Hippocampal formation (tissue), 2 donors: ENCODE results near the gene METTL5.
"Not testable (repeated sequence)": the region's sequence is repeated elsewhere in the genome, so short reads cannot be mapped to it uniquely, and the experiment has no call there.

ENCODE experiments used
- DNase-seq, 2 donors: peaks; one replicate each; lab custom pipeline; 2025; lab: John Stamatoyannopoulos, UW

Gene METTL5

DNA sequence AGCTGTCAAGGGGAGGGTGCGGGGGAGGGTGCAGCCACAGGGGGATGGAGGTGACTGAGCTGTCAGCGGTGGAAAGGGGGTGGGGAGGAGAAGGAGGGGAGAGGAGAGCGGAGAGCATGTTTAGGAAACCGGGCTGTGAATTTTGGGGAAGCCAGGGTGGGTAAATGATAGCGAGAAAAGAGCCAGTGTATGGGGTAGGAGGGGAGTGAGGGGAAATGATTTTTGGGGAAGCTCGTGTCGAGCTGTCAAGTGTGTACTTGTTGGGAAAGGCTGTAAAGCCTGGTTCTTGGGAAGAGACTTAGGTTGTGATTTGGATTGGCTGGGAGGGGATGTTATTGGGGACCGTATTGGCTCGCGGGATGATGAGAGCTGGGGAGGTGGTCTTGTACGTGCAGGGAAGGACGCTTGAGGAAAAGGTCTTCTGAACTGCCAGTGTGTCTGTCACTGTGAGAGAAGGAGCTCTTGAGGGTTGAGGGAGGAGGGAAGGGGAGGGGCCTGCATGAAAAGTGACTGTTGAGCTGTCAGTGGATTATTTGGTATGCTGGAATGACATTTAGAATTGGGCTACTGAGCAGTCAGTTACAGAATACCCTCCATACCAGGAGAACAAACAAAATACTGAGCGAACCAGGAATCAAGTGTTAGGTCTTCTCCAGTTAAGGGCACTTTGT lies 3.6 kb upstream of the METTL5 start:
- DNase-seq, result peak; percentile 45 to 73

DNA sequence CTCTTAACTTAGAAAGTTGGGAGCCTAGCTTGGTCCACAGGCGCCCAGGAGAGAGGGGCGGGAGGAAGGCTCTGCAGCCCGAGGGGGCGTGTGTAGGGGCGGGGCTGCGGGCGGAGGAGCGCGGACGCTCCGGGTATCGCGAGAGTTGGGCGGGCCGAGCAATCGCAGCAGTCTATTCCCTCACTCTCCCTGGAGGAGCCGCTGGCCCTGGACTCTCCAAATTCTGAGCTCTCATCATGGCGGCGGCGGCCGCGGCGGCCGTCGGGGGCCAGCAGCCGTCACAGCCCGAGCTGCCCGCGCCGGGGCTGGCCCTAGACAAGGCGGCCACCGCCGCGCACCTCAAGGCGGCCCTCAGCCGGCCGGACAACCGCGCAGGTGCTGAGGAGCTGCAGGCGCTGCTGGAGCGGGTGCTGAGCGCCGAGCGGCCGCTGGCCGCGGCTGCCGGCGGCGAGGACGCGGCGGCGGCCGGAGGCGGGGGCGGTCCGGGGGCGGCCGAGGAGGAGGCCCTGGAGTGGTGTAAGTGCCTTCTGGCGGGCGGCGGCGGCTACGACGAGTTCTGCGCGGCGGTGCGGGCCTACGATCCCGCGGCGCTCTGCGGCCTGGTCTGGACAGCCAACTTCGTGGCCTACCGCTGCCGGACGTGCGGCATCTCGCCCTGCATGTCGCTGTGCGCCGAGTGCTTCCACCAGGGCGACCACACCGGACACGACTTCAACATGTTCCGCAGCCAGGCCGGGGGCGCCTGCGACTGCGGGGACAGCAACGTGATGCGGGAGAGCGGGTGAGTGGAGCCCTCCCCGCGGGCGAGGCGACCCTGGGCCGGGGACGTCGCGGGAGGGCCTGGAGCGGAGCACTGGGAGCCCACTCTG lies 2.8 kb upstream of the METTL5 start, which contains the start of gene UBR3:
UBR3 (plus strand) TSS at position 183 of the 869 bp plus-strand sequence; CDS start at position 237, 54 bp downstream.
- DNase-seq, result peak; percentile 85 to 95

GRCh38 chr2:169823996-169824372 lies 721 bp downstream of the METTL5 start:
- no peak for DNase-seq

DNA sequence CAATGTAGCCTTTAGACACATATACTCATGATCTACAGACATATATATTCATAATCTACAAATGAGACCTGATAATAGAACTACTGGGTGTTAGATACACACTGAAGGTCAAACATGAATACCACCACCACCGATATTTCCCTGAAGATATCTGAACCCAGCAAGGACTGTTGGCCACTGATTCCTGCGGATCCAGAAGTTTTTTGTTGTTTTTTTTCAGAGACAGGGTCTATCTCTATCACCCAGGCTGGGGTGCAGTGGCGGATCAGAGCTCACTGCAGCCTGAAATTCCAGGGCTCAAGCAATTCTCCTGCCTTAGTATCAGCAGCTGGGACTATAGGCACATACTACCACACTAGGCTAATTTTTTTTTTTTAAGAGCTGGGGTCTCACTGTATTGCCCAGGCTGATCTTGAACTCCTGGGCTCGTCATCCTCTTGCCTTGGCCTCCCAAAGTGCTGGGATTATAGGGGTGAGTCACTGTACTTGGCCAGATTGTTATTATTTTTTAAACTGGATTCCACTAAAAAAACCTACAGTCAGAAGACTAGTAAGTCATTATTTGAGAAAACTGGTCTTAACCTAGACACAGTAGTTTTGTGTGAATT lies 1.8 kb downstream of the METTL5 start:
- DNase-seq, result no peak

DNA sequence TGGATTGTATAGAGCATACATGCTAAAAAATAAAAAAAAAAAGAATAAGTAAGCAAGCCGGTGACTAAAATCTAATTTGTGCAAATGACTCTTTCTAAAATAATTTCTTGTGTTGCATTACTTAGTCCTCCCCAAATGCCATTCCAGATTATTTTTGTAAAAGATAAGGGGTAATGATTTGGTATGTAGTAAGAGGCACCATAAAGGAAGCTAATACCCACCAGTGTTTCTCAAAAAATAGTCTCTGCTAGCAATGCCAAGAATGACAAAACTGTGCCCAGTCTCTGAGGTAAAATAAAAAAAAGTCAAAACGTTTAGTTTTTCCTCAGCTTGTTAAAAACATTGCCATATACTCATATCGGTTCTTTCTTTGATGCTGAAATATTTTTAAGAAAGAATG lies 2.7 kb downstream of the METTL5 start:
- no peak for DNase-seq

- DNase-seq, result not testable (repeated sequence)
Observed at GRCh38 chr2:169820101-169820500, 4.6 kb downstream of the METTL5 start.

GRCh38 chr2:169819106-169819505 lies 5.6 kb downstream of the METTL5 start:
- no peak for DNase-seq

- no peak for DNase-seq
Observed at GRCh38 chr2:169818241-169818640, 6.5 kb downstream of the METTL5 start.

DNA sequence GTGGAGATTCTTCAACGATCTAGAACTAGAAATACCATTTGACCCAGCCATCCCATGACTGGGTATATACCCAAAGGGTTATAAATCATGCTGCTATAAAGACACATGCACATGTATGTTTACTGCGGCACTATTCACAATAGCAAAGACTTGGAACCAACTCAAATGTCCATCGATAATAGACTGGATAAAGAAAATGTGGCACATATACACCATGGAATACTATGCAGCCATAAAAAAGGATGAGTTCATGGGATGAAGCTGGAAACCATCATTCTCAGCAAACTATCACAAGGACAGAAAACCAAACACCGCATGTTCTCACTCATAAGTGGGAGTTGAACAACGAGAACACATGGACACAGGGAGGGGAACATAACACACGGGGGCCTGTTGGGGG lies 7.3 kb downstream of the METTL5 start:
- not testable (repeated sequence) for DNase-seq

DNA sequence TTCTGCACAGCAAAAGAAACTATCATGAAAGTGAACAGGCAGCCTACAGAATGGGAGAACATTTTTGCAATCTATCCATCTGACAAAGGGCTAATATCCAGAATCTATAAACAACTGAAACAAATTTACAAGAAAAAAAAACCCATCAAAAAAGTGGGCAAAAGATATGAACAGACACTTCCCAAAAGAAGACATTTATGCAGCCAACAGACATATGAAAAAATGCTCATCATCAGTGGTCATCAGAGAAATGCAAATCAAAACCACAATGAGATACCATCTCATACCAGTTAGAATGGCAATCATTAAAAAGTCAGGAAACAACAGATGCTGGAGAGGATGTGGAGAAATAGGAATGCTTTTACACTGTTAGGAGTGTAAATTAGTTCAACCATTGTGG lies 7.7 kb downstream of the METTL5 start:
- not testable (repeated sequence) for DNase-seq

- DNase-seq, result no peak
Observed at GRCh38 chr2:169815849-169816248, 8.9 kb downstream of the METTL5 start.

DNA sequence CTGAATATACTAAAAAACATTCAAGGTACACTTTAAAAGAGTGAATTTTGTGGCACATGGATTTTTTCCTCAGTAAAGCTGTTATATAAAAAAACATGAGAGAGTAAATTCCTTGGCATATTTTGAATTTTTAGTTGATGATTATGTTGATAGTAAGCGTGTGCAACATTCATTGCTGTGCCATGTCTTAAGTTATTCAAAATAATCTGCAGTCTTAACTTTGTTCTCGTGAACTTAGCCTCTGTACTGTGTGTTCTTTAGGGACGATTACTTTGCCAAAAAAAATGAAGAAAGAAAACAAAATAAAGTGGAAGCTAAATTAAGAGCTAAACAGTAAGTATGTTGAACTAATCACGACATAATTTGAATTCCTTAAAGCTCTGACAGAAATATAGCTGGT lies 16.5 kb downstream of the METTL5 start:
- no peak for DNase-seq

DNA sequence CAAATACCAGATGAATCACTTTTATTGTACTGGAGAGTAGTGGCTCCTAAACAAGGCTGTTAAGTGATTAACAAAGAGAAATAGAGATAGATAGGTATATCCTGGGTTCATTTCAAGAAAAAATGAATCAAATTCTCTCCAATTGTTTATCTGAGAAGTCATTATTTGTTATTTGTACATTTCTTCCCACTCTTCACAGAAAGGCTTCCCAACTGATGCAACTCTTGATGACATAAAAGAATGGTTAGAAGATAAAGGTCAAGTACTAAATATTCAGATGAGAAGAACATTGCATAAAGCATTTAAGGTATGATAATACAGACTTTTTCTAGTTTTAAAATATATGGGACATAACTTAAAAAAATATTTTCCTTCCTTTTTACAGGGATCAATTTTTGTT lies 18.1 kb downstream of the METTL5 start:
- no peak for DNase-seq

GRCh38 chr2:169803480-169803879 lies 21.2 kb downstream of the METTL5 start:
- no peak for DNase-seq

DNA sequence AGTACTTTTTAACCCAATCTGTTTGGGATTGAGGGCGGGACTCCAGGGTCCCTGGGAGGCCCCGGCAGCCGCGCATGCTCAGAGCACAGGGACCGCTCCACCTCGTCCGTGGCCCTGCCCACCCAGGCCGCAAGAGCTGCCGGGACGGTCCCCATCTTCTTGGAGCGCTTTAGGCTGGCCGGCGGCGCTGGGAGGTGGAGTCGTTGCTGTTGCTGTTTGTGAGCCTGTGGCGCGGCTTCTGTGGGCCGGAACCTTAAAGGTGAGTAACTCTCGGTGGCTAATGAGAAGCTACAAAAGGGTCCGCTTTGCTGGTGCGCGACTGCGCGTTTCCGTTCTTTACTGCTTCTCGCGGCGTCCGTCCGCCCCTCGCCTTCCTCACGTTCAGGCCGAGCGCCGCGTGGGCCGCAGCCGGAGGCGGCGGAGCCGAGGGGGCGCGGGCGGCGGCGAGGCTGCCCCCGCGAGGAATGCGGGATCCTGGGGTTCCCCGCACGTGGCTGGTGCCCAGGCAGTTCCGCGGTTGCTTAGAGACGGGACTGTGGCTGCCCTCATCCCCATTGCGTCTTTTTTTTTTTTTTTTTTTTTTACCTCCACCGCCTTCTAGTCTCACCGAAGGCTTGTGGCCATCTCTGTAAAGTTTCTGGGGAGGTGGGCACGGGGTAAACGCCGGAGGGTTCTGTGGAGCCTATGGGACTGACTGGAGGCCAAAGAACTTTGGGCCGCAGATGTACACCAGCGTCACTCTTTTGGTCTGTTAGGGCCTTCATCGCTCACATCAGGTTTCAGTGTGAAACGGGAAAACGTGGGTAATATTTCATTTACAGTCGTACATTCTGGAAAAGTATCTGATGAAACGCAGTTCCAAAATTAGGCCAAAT lies 25.8 kb downstream of the METTL5 start, which contains the start of gene SSB:
SSB (plus strand) TSS at position 154 of the 875 bp plus-strand sequence. CDS start 2,090 bp downstream, outside the sequence.
- DNase-seq, result peak; percentile 86

- DNase-seq, result peak in 1 of 2 donors; percentile 18
Observed at GRCh38 chr2:169798397-169798717, 26.3 kb downstream of the METTL5 start.

- no peak for DNase-seq
Observed at GRCh38 chr2:169797601-169798000, 27.1 kb downstream of the METTL5 start.

DNA sequence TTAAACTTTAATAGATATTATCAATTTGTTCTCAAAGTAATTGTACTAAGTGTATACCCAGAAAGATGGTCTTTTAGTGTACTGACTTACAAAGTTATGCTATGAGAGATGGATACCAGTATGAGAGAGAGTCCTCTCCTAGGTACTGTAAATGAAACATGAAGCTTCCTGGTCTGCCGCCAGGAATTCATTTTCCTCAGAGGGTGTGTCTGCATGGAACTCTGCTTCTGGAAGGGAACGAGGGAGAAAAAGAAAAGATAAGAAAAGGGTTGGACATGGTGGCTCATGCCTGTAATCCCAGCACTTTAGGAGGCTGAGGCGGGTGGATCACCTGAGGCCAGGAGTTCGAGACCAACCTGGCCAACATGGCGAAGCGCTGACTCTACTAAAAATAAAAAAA lies 28.3 kb downstream of the METTL5 start:
- DNase-seq, result no peak

DNA sequence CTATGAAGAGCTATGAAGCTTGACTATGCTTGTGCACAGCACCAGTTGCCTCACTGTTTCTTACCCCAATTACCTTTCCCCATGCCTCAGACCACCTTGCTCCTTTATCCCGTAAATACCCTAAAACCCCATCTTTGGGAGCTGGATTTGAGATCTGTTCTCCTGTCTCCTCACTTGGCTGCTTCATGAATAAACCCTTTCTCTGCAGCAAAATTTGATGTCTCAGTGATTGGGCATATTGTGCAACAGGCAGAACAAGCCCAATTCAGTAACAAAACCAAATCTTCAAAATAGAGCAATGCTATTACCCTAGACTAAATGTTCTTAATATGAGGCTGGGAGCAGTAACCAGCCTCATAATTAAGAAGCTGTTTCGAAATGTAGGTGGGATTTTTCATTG lies 29.5 kb downstream of the METTL5 start:
- no peak for DNase-seq

DNA sequence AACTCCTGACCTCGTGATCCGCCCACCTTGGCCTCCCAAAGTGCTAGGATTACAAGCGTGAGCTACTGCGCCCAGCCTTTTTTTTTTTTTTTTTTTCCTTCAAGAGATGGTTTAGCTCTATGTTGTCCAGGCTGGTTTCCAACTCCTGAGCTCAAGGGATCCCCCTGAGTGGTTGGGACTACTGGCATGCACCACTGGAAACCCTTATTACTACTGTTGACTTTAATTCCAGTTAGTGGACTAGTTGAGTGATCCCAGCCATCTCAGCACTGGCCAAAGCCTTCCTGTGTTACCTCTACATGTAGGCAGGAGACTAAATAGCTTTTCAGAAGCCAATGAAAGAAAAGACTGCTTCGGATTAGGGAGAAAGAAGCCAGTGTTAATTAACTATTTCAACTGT lies 34.1 kb downstream of the METTL5 start:
- DNase-seq, result no peak

DNA sequence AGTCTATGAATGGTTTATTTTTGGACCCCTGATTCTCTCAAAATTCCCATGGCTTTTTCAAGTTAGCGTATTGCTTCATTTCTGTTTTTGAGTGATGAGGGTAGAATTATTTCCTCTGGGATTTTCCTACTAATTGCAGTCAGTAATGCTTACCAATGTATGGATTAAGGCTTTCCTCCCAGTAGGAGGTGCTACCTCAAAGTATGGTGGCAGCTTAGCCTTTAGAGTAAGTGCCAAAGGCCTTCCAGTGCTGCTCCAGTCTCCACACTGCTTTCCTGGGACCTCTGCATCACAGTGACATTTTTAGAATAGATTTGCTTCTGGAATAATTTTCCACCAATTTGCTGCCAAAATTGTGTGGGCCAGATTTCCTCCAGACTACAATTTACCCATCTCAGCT lies 42.2 kb downstream of the METTL5 start:
- no peak for DNase-seq
